Hindlimb muscle (tissue), 1 donor: Measurements from ENCODE around the gene TYSND1. TPM values are rescaled to one million over a fixed set of nuclear protein-coding genes. Genes with fewer than 3 reads are reported as not detected.
"Not testable (repeated sequence)": the region's sequence is repeated elsewhere in the genome, so short reads cannot be mapped to it uniquely, and the experiment has no call there.

ENCODE experiments used
- DNase-seq: peaks from one replicate; pipeline ENCODE4 v3.0.0-alpha.2; 2013
- polyA plus RNA-seq: library from polyadenylated mRNA; unstranded; fragments of 120-200 nt; gene quantifications from one replicate; pipeline ENCODE4 v1.2.1, GENCODE V29; 2013; ENCODE audit not compliant: insufficient read length

The TYSND1 gene
- polyA plus RNA-seq, 1 donor: 5.7 TPM

DNA sequence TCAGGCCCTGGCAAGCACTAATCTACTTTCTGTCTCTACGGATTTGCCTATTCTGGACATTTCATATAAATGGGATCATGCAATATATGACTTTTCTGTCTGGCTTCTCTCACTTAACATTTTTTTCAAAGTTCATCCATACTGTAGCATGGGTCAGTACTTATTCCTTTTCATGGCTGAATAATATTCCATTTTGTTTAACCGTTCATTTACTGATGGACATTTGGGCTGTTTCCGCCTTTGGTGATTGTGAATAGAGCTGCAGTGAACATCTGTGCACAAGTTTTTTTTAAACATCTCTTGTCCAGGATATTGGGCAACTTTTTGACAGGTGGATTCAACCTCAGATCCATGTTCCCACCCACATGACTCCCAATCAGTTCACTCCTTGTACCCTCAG is 44.8 kb downstream of the TYSND1 start:
- DNase-seq: no peak

DNA sequence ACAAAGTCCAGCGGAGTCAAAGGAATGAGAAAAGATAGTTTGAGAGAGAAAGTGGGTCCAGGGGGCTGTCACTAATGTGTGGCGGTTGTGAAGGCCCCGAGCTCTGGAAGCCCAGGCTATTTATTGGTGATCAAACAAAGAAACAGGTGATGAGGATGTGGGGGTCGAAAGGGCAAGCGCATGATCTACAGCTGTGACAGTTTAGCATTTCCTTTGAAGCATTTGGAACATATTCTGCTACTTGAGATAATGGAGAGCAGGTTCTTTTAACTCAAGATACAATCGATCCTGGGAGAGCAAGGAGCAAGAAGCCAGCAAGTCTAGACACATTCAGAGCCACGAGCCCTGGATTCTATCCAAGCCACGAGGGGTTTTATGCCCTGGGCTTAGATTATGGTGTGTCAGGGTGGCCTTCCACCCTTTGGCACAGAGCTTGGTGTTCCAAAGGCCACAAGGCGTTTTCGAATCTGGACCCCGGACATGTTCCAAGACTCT is 45.4 kb downstream of the TYSND1 start:
- DNase-seq: not testable (repeated sequence)

DNA sequence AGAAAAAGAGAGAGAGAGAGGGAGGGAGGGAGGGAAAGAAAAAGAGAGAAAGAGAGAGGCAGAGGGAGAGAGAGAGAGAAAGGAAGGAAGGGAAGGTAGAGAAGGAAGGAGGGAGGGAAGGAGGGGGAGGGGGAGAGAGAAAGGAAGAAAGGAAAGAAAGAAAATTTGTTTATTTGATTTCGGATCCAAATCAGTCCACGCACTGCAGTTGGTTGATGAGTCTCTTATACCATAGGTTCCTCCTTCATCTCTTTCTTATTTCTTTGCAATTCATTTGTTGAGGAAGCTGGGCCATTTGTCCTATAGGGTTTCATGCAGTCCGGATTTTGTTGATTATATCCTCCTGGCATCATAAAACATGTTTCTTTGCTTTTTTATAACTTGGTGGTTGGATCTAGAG is 48.2 kb downstream of the TYSND1 start:
- no peak for DNase-seq

DNA sequence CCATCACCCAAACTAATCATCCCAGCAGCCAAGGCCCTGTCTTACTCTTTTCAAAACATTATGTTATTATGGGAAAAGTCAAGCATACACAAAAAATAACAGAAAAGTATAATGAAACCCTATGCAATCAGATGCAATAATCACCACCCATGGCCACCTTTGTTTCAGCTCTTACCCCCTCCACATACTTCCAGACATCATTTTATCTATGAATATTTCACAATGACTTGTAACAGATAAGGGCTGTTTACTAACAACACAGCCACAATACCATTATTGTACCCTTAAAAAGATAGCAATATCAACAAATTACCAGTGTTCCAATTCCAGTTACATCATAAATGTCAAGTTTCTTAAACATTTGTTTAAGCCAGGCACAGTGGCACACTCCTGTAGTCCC is 49.0 kb downstream of the TYSND1 start:
- no peak for DNase-seq

DNA sequence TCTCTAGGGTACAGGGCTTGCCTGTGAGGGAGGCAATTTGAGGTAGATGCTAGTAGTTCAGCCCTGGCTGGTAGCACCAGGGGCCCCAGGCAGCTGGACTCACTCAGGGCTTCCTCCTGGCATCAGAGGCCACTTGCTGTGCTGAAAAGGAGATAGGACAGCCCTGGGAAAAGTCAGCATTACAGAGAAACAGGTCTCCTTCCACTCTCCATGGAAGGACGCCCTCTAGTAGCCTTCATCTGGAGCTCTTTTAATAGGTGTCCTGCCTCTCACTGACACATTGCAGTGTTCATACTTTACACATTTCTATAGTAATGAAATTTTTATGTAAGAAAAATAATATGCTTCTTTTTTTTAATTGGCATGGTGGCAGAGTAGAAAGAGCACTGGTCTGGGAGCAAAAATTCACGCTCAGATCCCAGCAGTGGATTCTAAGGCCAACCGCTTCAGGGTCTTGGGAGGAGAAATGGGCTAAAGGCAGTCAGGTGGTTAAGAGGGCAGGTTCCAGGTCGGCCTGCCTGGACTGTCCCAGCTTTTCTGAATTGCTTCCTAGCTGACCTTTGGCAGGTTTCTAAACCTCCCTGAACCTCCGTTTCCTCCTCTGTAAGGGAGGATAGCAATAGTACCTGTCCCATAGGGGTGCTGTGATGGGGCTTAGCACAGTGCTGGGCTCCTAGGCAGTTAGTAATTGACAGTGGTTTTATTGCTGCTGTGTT is 49.6 kb downstream of the TYSND1 start:
- DNase-seq: no peak

DNA sequence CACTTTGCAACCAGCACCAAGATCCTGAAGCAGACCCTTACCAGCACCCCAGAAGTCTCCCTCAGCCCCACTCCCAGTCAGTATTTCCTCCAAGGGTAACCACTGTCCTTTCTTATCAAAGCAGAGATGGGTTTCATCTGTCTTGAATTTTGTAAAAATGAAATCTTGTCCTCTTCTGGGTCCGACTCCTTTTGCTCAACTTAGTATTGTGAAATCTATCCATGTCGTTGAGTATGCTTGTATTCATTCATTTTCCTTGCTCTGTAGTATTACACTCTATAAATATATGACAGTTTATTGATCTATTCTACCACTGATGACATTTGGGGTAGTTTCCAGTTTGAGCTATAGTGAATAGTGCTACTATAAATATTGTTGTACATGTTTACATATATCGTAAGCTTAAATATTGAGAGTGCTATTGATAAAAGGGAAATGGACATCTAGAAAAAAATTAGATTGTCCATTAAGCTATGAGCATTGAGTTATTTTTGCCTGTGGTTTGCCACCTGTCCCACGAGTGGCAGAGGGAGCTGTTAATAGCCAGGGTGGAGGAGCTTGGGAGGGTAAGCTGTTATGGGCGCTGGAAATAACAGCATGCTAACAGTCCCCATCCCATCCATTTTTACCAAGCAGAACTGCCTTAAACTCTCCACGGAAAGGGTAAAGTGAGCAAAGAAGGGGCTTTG is 50.3 kb downstream of the TYSND1 start:
- no peak for DNase-seq

DNA sequence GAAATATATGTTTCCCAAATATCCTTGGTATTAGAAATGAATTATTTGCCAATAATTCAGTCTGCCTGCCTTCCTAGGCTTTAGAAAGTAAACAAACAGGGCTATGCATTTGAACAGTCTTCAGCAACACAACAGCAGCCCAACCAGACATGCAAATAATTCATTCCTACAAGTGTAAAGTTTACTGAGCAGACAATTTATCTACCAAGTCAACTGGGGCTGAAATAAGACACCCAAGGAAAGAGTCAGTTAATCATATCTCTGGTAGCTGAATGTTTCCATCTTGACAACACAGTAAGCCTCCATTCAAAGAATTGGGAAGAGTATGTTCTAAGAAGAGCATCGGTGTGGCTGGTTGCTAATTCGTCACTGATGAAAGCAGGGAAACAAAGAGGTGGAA is 52.2 kb downstream of the TYSND1 start:
- no peak for DNase-seq

DNA sequence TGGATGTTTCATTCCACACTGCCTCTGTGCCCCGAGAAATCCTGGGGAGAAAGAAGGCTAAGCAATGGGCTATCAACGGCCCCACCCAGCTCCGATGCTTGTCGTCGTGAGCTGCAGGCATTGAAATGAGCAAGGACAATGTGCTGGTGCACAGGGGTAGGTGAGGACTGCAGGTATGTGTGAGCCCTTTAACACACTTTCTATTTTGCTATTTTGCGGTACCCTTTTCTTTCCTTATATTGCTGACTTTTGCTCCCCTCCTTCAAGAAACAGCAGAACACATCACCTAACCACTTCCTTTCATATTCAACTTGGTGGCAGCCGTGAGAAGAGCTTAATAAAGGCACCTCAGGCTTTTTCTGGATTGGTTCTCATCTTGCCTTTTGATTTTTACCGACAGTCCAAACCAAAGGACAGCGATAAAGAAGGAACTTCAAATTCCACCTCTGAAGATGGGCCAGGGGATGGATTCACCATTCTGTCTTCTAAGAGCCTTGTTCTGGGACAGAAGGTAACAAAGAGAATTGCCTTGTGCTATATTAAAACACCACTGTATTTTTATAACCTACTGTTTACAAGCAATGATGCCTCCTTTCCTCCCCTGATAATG is 53.1 kb downstream of the TYSND1 start:
- DNase-seq: no peak

DNA sequence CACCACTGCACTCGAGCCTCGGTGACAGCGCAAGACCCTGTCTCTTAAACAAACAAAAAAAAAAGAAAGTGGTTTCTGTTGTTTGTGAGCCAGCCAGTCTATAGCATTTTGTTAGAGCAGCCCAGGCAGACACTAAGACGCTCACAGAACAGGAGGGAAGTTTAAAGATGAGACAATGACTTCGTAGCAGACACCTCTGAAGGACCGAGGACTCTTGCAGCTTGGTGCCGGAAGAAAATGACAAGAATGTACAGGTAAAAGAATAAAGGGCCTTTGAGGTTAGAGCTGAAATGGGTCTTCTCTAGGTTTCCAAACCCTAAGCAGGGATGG is 54.1 kb downstream of the TYSND1 start:
- DNase-seq: no peak

DNA sequence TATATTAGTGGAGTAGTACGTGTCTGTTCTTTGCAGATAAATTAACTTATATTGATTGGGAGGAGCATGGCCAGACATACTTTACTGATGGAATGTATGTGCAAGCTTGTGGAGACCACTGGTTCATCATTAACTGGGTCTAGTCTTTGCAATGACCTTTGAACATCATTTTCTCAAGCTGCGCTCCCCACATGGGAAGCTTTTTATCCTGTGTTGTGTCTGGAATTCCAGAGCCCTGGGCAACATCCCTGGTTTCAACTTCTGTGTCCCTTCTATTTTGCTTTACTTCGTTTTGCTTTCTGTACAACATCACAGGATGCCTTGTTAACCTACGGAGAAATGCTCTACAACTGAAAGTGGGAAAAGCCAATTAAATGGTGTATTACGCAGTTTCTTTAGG is 55.5 kb downstream of the TYSND1 start:
- DNase-seq: no peak

DNA sequence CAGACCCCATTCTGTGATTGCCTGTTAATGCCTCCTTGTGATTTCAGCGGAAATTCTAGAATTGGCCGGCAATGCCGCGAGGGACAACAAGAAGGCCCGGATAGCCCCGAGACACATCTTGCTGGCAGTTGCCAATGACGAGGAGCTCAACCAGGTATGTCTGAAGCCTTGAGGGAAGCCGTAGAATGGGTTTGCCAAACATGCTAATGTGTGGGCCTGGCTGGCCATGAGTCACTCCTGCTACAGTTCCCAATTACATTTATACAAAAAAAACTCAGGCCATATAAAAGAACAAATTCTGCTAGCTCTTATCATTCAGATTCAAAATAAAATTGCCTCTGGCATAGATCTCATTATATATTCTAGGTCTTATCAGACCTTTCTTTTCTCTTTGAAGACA is 56.5 kb downstream of the TYSND1 start:
- DNase-seq: no peak

DNA sequence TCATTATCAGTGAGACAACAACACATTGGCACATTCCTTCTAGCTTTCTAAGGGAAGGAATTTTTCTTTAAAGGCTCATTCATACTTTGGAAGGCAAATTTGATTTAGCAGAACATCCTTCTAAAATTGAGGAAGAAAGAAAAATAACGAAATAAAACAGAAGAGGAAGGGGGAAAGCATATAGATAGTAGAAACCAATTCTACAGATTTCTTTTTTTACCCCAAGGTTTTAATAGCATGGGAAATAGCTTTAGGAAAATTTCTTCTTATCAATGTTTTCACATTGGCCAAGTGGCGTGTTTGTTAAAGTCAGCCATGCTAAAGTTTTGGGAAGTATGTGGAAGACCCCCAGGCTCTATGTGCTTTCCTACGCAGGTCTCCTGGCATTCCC is 58.2 kb downstream of the TYSND1 start:
- DNase-seq: no peak

Other genes with a start within 250 kb of the TYSND1 start
- gene MACROH2A2, start 93.9 kb downstream of the TYSND1 start, polyA plus RNA-seq: 20.5 TPM
- gene AIFM2, start 13.9 kb downstream of the TYSND1 start, polyA plus RNA-seq: 3.5 TPM
- 91.9 TPM for gene SAR1A, start 23.8 kb upstream of the TYSND1 start, polyA plus RNA-seq
- gene PPA1, start 86.7 kb upstream of the TYSND1 start, polyA plus RNA-seq: 75.0 TPM
- gene NPFFR1, start 137.3 kb upstream of the TYSND1 start, polyA plus RNA-seq: 0.09 TPM
- gene LRRC20, start 235.9 kb upstream of the TYSND1 start, polyA plus RNA-seq: 44.2 TPM